SK-N-MC (cell line): Measurements from ENCODE around the gene DAB2.
A peak's percentile ranks its signal among the peaks of the same experiment; 100 is the strongest.

Source experiments
- DNase-seq: peaks from one replicate; pipeline ENCODE4 v3.0.0-alpha.2; 2011; ENCODE audit warnings: low read depth, low spot score
- H3K27ac ChIP-seq: fragments of 200-600 bp; sonication (generic); 2 replicates; pipeline ENCODE4 v1.5.1; 2016; ENCODE audit warnings: mixed run types
- H3K36me3 ChIP-seq: fragments of 200-600 bp; sonication (generic); 2 replicates; pipeline ENCODE4 v1.6.1; 2017; ENCODE audit warnings: antibody characterized with exemption, low read length, mixed read lengths; ENCODE audit not compliant: insufficient read depth
- H3K4me3 ChIP-seq: fragments of 200-600 bp; sonication (generic); 2 replicates; pipeline ENCODE4 v1.5.1; 2016
- H3K9ac ChIP-seq: fragments of 200-600 bp; sonication (generic); 2 replicates; pipeline ENCODE4 v1.8.0; 2017; ENCODE audit warnings: mixed run types, mixed read lengths; ENCODE audit not compliant: insufficient read length
- H3K9me3 ChIP-seq: fragments of 200-600 bp; sonication (generic); 2 replicates; pipeline ENCODE4 v1.6.1; 2017; ENCODE audit warnings: low read depth, mild to moderate bottlenecking, antibody characterized with exemption, low read length, moderate library complexity, mixed read lengths
- EZH2 ChIP-seq: fragments of 200-600 bp; sonication (generic); IDR thresholded peaks from one replicate; pipeline ENCODE4 v1.6.1; 2017; ENCODE audit warnings: antibody characterized with exemption
- FOXP2 ChIP-seq: optimal IDR thresholded peaks from 2 replicates; pipeline ENCODE3; 2011; ENCODE audit warnings: mild to moderate bottlenecking, moderate library complexity; ENCODE audit not compliant: insufficient read depth; ENCODE audit errors: extremely low read length, control extremely low read depth
- POLR2AphosphoS5 ChIP-seq: IDR thresholded peaks from 2 replicates; pipeline ENCODE4 v1.6.1; 2012; ENCODE audit warnings: mild to moderate bottlenecking, low read depth, low read length, borderline replicate concordance

Gene DAB2

GRCh38 chr5:39430461-39430860 is 5.7 kb upstream of the DAB2 start:
- H3K9ac ChIP-seq = no peak overlapping the region
- no peak overlapping the region for H3K4me3 ChIP-seq
- no peak for DNase-seq
- H3K36me3 ChIP-seq = no peaks in the 10 kb centered on the region
- no peak for TF ChIP-seq FOXP2
- H3K9me3 ChIP-seq = no peaks in the 10 kb centered on the region
- no peak overlapping the region for H3K27ac ChIP-seq

DNA sequence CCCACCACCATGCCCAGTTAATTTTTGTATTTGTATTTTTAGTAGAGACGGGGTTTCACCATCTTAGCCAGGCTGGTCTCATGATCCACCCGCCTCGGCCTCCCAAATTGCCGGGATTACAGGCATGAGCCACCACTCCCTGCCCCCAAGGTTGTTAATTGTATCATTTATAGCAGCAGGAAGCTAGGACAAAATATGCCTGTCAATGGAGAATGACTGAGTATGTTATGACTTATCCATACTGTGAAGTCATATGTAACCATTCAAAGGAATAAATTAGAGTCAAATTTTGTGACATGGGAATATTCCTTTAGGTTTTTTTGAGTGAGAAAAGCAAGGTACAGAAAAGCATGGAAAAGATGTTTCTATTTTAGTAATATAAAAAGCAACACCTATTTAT is 3.9 kb upstream of the DAB2 start:
- Histone ChIP-seq H3K9ac (no peak overlapping the region), H3K27ac (no peak overlapping the region), H3K4me3 (no peak overlapping the region), H3K9me3 (no peaks in the 10 kb centered on the region), H3K36me3 (no peaks in the 10 kb centered on the region)
- DNase-seq = no peak
- TF ChIP-seq EZH2 (no peak), FOXP2 (no peak), POLR2AphosphoS5 (no peak)

GRCh38 chr5:39427633-39428032 is 2.9 kb upstream of the DAB2 start:
- Histone ChIP-seq H3K9ac (no peak overlapping the region), H3K4me3 (0 out of 2 replicates have a peak overlapping the region, but pooled peaks have one; percentile 19), H3K27ac (0 out of 2 replicates have a peak overlapping the region, but pooled peaks have one; percentile 16), H3K9me3 (no peaks in the 10 kb centered on the region), H3K36me3 (no peaks in the 10 kb centered on the region)
- no peak for TF ChIP-seq POLR2AphosphoS5
- no peak for TF ChIP-seq FOXP2
- no peak for TF ChIP-seq EZH2
- no peak for DNase-seq

DNA sequence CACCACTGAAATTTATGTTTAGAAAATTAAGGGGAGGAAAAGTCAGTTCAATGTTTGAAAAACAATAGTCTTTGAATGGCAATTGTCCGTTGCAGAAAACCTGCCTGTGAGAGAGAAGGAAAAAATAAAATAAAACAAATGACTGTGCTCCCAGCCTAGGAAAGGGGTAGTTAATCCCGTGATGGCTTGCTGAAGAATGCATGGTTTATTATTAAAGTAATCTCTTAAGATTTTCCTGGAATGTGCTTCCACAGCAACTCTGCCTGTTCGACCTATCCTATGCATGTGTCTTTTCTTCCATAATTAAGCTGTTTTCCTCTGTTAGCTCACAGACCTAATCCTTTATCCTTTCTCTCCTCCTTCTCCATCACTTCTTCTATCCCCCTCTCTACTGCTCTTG is 2.4 kb upstream of the DAB2 start:
- peak overlapping the region; percentile 58 for H3K9ac ChIP-seq
- no peaks in the 10 kb centered on the region for H3K9me3 ChIP-seq
- no peak for TF ChIP-seq FOXP2
- no peak for TF ChIP-seq EZH2
- no peak for TF ChIP-seq POLR2AphosphoS5
- H3K27ac ChIP-seq = peak overlapping the region; percentile 83
- peak overlapping the region; percentile 91 for H3K4me3 ChIP-seq
- no peak for DNase-seq
- no peaks in the 10 kb centered on the region for H3K36me3 ChIP-seq

DNA sequence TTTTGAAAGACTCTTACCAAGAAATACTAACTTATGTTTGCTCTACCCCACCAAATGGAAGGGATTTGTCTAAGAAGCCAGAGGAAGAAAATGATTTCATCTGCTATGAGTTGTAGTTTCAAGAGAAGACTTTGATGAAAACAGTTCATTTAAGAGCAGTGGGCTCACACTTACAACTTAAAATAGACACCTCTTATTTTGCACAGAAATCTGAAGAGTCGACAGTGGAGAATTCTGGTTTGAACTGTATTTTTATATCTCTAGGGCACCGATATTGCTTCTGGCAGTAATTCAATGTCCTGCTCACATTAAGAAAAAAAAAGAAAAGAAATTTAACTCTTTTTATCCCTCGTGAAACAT is 1.9 kb upstream of the DAB2 start:
- Histone ChIP-seq H3K9ac (peak overlapping the region; percentile 58), H3K9me3 (no peaks in the 10 kb centered on the region), H3K36me3 (no peaks in the 10 kb centered on the region), H3K4me3 (peak overlapping the region; percentile 91), H3K27ac (peak overlapping the region; percentile 83)
- no peak for TF ChIP-seq POLR2AphosphoS5
- no peak for TF ChIP-seq FOXP2
- no peak for TF ChIP-seq EZH2
- DNase-seq = no peak

DNA sequence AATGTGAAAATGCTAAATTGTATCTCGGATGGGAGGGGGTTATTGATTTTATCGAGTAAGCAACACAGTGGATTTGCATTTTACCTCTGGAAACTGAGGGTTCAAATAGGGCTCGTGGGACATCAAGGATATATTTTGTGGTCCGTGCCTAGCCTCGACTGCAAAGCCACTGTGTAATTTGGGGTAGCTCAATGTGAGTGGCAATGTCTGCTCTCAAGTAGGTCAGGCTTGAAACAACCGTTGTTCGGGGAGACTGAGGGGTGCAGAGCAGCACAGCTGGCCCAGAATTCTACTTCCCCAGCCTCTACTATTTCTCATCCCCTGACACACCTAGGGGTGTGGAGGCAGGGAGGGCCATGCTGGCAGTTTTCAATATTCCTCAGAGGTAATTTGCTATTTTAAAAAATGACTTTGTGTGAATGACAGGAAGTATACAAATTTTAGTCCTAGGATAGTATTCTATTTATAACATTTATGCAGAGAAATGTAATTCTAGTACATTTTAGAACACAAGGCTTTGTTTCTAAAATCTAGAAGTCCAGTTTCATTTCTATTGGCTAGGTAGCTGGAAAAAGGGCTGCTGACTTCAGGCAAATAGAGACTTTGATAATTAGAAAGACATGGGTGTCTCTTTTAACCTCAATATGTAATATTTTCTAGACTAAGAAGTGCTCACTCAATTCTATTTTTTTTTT is 1.4 kb upstream of the DAB2 start:
- Histone ChIP-seq H3K36me3 (no peaks in the 10 kb centered on the region), H3K27ac (peak overlapping the region; percentile 83), H3K9me3 (no peaks in the 10 kb centered on the region), H3K4me3 (peak overlapping the region; percentile 91), H3K9ac (peak overlapping the region; percentile 72)
- no peak for DNase-seq
- TF ChIP-seq FOXP2 (no peak), EZH2 (no peak)

DNA sequence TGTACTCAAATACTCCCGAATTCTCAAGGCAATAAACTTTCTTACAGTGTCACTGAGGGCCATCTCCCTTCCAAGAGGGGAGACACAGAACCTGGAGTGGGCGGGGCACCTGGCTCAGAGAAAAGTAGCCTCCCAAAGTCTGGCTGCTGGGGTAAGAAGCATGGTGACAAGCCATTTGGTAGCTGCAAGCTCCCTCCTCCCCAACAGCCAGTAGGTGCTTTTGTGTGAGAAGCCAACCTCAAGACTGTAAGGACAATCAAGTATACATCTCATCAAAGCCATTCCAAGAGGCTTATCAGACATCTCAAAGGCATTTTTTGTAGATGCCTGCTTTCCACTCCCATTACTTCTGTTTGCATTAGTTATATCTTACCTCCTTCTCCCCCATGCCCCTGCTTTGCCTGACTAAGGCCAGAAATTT is 1.4 kb downstream of the DAB2 start:
- Histone ChIP-seq H3K36me3 (no peaks in the 10 kb centered on the region), H3K9ac (peak overlapping the region; percentile 72), H3K4me3 (peak overlapping the region; percentile 91), H3K27ac (peak overlapping the region; percentile 83; the same call in 1 of the 2 replicates), H3K9me3 (no peaks in the 10 kb centered on the region)
- no peak for TF ChIP-seq POLR2AphosphoS5
- no peak for TF ChIP-seq FOXP2
- no peak for TF ChIP-seq EZH2
- DNase-seq = no peak

DNA sequence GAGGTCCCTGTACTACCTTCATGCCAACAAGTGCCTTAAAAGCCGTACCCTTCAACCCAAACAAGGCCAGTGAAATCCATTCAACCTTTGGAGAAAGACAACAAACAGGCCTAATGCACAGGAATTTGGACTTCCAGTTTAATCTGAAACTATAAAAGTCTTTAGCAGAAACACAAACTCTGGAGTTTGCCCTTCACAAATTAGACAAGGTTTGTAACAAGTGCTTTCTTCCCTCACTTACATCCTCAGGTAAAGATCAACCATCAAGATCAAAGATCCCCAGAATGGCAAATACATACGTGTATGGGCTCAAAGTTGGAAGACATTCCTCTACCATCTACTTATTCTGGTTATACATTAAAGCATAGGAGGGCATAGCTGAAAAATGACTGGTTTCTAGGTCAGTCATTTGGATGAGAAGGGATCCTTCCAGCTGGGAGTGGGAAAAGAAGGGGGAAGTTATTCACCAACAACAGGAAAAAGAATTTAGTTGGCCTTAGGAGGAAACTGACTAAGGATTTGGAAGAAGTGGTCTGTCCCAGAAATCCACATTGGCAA is 2.0 kb downstream of the DAB2 start:
- H3K9me3 ChIP-seq = no peaks in the 10 kb centered on the region
- H3K36me3 ChIP-seq = no peaks in the 10 kb centered on the region
- H3K27ac ChIP-seq = no peak overlapping the region
- no peak for DNase-seq
- H3K4me3 ChIP-seq = peak overlapping the region; percentile 91; the same call in 1 of the 2 replicates
- no peak overlapping the region for H3K9ac ChIP-seq
- TF ChIP-seq FOXP2 (no peak), POLR2AphosphoS5 (no peak), EZH2 (no peak)
